GM18517 (cell line): ENCODE data around the gene TASP1.

ENCODE experiments used
- ATAC-seq: cut with Tn5 transposase; IDR thresholded peaks from one replicate; pipeline ENCODE4 v1.9.1; 2021; ENCODE audit warnings: mild to moderate bottlenecking, moderate library complexity; ENCODE audit not compliant: unreplicated experiment

The TASP1 gene

DNA sequence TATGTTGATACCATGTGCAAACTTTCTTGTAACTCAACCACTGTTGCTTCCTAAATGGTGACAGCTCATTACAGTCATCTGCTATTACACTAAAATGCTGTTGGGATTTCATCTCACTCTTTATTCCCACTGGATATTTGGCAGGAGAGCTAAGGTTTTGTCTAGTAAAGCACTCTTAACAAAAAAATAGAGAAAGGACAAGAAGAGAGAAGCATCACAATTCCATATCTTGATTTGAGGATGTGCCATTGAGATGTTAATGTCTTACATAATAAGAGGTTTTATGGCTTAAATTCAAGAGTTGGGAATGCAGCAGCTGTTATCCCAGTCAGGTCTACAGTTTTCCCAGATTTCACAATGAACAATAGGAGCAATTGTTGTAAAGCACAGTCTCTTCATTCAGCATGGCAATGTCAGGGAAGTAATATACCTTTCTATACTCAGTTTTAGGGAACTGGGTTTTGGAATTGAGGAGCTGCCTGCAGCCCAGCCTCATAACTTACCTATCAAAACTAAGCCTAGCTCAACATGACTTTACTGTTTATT is 282.7 kb downstream of the TASP1 start:
- ATAC-seq: no peak

DNA sequence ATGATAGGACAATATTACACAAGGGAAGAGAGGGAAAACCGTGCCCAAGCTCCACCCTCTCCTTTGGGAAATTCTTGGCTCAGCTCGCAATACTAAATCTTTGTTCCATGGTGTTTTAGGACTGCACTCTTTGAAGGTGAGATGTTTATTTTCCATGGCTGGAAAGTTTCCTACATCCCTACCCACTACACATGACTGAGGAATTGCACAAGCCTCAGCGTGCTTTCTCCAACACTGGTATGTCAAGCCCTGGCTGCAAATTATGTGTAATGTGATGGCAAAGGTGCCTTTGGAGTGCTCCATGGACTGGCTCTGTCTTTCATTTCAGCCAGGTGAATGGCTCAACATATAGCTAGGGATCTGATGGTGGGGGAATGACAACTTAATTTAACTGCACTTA is 283.3 kb downstream of the TASP1 start:
- no peak for ATAC-seq

DNA sequence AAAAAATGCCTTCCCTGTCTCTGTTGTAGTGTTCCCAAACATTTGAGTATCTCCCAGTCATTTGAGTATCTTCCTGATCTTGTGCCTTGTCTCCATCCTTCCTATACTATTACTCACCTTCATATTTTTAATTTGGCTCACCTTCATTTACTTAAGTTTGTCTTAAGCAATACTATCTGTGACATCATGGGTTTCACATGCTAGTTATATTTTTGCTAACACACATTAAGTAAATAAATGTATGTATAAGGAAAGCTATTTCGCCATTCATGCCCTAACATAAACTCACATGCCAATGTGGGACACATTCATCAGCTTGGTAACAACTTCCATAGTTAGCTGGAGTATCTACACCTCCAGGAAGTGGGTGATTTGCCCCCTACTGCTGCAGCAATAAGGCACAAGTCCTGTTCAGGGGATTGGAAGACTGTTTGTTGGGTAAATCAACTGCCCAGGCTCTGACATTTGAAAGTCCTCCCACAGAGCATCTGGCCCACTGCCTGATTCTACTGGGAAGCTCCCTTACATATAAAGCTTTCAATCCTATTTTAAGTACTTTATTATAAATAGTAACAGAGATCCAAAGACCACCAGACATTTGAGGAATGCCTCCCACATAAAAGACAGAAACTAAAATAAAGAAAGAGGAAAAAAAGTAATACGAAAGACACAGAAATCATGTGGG is 285.3 kb downstream of the TASP1 start:
- ATAC-seq: no peak

DNA sequence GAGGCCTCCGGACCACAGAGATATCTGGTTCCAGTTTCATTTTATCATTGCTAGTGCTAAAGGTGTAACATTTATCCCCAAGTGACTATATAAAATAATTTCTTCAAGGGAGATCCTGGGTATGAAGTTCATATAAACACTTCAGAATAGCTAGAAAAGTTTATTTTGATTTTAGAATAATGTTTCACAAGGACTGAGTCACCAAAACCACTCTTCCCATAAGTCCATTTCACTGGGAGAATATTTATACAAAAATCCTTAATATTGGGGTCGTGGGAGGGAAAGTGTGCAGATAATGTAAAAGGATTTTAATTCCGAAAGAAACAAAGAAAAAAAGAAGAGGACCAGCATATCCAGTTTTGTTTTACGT is 289.5 kb downstream of the TASP1 start:
- no peak for ATAC-seq

DNA sequence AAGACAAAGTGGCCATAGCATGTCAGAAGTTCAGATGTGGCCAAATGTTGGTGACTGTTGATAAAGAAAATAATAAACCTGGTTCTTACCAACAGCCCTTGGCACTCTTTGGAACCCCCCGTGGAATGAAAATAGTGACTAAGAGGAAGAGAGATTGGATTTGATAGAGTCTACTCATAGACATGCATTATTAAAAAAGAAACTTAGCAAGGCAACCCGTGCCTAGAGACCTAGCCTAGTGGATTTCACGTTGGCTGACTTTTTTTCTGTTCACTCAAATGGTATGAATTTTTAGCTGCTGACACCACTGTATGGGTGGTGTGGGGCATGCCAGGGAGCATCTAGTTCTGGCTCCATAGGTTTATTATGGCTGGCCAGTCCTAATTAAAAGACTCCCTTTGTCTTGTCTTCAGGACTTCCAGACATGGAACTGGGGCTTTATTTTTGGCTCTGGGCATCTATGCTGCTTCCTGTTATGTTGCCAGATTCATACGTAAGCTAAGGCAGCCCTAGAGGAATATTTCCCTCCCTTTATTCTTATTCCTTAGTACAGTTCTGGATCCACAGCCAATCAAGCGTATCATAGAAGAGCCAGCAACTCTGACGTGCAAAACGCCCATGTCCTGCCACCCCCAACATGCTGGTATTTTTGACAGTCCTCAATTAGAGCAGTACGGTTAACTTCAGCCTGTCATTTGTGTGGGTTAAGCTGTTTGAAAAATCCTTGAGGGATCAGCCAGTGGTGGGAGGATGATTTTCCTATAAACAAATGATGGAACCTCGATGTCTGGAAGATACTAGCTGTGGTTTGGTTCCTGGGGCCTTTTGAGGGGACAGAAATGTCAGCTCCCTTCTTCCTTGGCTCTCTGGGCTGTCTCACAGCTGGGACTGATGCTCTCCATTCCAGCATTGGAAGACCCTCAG is 290.2 kb downstream of the TASP1 start:
- no peak for ATAC-seq

DNA sequence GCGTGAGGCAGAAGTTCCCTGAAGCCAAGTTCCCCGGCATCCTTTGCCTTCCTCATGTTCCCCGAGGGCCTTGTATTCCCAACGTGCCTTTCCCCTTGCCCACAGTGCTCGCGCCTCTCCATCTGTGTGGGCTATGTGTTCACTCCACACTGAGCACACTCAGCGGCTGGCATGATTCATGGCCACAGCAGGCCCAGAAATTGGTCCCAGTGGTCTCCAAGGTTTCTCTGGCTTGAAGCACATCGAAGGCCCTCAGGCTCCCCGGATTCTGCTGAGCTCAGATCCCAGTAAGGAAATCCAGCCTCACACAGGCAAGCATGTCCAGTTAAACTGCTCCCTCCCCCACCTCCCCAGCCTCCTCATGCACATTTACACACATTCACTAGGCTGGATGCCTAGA is 294.1 kb downstream of the TASP1 start:
- ATAC-seq: no peak

DNA sequence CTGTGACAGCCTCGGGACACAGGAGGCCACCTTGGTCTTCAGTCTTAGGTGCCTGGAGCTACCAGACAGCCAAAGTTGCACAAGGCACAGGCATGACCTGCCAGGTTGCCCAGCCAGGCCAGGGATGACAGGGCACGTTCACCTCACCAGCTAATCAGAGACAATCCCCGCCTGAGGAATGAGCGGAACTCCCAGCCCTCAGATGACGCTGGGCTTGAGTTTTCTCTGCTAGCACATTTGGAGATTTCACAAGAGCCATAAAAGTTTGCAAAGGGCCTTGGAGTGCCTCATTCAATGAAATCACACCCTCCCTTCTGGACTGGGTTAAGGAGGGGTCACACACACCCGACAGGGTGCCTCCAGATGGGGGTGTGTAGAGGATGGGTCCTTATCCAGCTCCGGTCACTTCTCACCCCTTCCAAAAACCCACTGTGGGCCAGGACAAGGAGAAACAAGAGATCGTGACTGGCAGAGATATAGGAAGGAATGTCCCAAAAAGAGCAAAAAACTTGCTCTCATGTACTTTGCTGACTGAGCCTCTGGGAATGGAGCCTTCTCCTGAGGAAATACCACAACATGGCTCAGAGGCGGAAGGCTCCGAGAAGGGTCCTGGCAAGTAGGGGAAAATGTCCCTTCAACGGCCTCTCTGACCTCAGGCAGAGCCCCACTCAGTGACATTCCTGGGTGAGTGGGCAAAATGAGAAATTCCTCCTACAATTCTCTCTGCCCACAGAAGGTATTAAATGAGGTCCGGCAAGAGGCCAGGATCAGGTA is 296.1 kb downstream of the TASP1 start:
- ATAC-seq: no peak

DNA sequence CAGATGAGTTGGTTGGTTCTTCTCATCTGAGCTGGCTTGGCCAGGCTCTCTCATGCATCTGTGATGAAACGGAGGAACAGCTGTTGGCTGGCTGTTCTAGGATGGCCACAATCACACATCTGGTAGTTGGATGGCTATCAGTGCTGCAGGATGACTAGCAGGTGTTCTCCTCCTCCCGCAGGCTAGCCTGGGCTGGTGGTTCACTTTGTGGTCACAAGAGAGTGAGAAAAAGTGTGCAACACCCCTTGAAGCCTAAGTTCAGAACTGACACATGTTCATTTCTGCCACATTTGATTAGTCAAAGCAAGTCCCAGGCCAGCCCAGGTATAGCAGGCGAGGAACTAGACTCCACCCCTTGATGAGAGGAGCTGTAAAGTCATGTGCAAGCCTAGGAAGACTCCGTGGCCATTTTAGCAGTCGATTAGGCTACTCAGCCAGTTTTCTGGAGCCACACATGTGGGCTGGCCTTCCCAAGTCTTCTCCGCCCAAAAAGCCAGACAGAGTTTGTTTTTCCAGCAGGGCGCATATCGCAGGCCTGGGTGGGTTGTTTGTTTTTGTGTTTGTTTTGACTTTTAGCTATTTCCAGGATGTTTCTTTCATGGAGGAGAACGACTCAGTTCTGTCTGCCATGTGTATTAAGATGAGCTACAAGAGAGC is 296.9 kb downstream of the TASP1 start:
- peak; percentile 46 for ATAC-seq

DNA sequence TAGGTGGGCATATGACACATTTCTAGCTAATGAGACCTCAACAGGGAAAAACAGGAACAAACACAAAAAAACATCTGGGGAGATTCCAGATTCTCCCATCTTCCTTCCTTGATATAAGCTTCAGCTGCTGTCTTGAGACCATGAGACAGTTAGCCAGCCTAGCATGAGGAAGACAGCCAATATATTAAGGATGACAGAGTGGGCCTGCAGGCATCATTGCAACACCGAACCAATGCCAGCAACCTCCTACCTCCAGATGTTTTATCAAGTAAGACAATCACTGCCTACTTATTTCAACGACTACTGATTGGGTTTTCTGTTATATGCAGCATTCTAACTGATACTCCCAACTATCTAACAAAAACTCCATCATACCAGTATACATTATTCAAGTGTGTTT is 298.6 kb downstream of the TASP1 start:
- ATAC-seq: no peak
